ENCODE data around the gene CRACDL.
"Not testable (repeated sequence)": the region's sequence is repeated elsewhere in the genome, so short reads cannot be mapped to it uniquely, and the experiment has no call there.

The CRACDL gene

DNA sequence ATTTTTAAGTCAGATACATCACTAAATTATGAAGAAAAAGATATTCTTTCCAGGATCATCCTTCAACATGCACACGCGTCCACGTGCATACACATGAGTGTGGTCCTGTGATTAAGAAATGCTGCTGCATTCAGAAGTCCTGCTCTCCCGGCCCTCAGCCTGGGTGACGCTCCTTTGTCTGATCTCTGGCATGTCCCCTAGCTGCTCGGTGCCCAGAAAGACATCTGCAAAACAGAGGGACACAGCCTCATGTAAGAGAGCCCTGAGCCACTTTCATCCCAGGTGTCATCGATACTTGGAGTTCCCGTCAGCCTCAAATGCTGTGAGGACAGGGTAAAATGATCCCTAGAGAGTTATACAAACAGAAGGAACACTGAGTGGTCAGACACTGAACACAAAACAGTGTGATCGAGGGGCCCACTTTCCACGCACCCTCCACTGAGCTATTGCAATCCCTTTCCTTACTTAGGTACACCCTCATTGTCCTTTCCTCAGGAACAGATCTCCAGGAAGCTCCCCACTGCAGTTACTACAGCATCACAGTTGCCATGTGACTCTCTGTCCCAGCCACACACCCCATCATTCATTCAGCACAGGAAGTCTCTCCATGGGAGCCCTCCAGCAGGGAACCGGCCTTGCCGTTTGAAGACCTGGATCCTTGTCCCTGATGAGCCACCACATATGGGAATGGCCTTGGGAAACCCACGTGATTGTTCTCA lies 32.1 kb downstream of the CRACDL start:
- no peak for DNase-seq

DNA sequence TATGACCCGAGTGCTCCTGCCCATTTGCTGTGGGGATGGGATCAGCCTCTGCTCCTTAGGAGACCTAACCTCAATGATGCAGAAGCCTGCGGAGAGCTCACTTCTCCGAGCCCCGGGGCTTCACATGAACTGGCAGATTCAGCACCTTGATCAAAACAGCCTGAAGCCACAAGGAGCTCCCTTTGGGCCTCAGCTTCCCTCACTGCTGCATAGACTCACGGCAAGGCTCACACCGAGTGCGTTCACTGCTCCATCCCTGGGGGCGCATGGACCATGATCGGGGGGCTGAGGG lies 33.0 kb downstream of the CRACDL start:
- no peak for DNase-seq

- no peak for DNase-seq
Observed at GRCh38 chr2:98902209-98903063, 33.6 kb downstream of the CRACDL start.

GRCh38 chr2:98901702-98902101 lies 34.3 kb downstream of the CRACDL start:
- DNase-seq = no peak

- no peak for DNase-seq
Observed at GRCh38 chr2:98901291-98901690, 34.7 kb downstream of the CRACDL start.

DNA sequence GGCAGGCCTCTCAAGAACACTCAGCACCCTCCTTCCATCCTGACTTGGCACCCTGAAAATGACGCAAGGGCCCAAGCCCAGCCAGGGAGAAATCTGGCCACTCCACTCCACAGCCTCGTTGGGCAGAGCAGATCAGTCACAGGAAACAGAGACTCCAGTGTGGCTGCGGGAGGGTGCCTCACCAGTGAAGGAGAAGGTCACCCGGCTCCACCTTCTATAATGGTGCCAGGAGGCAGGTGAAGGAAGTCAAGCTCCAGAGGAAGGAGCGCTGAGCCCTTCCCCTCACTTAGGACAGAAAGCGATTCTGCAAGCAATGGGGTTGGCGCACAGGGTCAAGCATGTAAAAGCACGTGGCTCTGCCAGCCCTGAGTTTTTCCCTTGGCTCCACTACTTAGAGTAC lies 35.3 kb downstream of the CRACDL start:
- DNase-seq = no peak

DNA sequence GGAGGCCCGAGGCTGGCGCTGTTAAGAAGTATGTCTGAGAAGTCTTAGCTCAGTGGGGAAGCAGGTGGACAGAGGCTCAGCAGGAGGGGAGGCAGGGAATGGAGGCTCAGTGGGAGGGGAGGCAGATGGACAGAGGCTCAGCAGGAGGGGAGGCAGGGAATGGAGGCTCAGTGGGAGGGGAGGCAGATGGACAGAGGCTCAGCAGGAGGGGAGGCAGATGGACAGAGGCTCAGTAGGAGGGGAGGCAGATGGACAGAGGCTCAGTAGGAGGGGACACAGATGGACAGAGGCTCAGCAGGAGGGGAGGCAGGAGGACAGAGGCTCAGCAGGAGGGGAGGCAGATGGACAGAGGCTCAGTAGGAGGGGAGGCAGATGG lies 36.3 kb downstream of the CRACDL start:
- DNase-seq = not testable (repeated sequence)

DNA sequence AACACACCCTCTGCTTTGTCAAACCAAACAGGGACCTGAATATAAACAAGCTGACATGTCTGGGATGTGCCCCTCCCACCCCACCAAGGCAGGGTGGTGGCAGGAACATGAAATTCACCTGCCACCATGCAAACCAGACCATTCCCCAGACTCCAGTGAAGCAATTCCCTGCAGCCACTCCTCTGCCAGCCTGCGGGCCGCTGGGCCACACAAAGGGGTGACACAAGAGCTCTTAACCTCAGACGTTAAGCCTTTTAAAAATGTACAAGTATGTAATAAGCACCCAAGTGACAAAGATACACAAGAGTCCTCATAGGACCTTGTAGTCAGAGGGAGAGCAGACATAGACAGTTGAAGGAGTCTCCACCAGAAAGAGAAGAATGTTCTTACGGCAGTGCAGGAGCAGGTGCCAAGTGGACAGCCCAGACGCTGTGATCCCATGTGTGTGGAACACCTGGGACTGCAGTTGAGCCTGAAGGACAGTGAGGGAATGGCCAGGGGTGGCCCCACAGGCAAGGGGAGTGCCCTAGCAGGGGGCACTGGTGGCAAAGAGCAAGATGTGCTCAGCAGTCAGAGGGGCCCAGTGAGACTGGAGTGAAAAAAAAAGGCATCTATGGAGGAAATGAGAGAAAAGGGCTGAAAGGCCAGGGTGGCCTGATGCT lies 36.9 kb downstream of the CRACDL start:
- DNase-seq = no peak

DNA sequence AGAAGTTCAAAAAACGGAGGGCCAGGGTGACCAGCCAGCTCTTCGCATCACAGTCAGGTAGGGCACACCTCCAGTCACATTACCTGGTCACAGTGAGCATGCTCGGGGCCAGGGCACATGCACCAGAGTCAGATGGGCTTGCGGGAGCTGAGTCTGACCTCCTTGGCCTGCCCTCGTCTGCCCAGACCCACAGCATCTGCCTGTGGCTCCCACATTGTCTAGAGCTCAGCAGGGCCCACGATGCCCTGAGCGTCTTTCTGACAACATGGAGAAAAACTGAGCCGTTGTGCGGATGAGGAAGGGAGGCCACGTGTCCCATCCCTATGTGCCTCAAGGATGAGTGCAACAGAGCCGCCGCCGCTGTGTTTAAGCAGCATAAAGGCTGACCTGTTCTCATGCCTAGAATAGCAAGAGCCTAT lies 37.6 kb downstream of the CRACDL start:
- DNase-seq = no peak

DNA sequence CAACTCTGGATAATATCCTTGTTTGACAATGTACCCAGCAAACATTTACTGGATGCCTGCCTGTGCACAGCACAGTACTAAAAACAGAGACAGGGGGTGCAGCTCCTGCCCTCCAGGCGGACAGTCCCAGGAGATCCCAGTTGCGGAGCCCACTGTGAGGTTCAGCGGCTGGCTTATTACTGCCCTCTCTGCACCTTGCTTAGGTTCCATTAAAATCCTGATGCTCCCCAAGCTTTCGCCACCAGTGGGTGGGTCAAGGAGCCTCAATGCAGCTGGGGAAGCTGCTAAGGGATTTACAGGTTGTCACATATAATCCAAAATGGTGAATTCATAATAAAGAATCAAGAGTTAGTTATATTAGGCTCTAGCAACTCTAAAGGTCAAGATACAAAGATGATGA lies 38.3 kb downstream of the CRACDL start:
- no peak for DNase-seq

- DNase-seq = no peak
Observed at GRCh38 chr2:98896944-98897343, 39.1 kb downstream of the CRACDL start.

DNA sequence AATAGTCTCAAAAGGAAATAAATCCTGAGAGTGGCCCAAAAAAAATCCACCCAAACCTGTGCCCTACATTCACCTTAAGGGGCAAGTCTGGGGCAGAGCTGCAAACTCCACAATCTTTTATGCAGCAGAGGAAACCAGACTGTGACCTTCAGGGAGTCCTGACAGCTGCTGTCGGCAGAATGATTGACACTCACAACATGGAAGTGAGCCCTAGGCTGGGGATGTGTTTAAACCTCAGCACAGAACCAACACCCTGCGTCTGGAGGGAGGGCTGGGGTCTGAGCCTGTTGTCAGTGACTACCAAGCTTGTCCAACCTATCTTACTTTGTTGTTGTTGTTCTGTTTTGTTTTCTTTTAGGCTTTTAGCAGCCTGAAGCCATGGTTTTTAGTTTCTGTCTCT lies 39.6 kb downstream of the CRACDL start:
- no peak for DNase-seq

- DNase-seq = no peak
Observed at GRCh38 chr2:98895901-98896300, 40.1 kb downstream of the CRACDL start.

DNA sequence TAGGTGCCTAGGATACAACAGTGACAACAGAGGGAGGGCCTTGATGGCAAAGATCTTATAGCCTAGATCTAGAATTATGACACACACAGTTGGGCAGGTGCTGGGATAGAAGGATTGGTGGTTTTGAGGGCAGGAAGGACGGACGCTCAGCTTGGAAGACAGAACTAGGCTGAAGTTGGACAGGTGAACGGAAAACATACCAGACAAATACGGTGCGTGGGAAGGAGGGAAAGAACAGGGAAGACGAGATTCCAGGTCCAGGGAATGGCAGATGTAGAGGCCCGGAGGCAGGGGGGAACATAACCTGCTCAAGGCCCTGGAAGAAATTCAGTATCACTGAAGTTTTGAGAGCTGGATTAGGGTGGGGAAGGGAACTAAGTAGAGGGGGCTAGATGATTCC lies 40.8 kb downstream of the CRACDL start:
- no peak for DNase-seq

DNA sequence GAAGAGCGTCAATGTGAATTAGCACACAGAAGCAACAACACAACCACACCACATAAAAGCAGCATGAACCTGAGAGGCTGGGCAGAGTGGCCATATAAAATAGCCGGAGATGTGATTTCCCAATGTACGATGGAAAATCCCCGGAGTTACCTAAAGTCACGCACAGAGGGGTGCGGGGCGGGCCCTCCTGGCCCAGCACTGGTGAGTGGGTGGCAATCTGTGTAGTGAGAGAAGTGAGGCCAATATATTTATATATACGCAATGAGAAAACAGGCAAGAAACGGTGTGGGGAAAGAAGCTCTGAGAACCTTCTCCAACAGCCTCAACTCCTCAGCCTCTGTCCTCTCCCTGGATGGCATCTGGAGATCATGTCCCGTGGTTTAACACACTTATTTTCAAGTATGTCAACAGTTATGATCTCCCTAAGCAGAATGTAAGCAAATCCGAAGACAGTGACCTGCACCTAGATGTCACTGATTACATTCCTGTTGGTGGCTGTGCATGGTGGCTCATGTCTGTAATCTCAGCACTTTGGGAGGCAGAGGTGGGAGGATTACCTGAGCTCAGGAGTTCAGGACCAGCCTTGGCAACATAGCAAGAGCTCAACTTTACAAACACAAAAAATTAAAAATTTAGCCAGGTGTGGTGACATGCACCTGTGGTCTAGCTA lies 41.6 kb downstream of the CRACDL start:
- DNase-seq = no peak

DNA sequence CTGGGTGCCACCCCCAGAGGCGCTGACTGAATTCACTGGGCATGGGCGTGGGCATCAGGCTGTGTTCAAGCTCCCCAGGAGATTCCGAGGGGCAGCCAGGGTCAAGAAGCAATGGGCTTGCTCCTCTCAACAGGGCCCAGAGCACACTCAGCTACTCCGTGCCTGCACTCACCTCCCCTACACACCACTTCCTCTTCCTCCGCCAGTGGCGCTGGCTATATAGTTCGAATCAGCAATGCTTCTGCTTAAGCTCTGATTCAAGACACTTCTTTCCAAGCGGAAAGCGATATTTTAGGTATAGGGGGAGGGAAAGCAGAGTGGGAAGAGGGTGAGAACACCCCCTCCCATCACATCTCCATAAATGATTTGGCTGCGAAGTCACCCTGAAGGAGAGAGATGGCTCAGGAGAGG lies 42.1 kb downstream of the CRACDL start:
- no peak for DNase-seq

- no peak for DNase-seq
Observed at GRCh38 chr2:98892871-98893270, 43.2 kb downstream of the CRACDL start.

GRCh38 chr2:98891591-98891990 lies 44.4 kb downstream of the CRACDL start:
- no peak for DNase-seq

DNA sequence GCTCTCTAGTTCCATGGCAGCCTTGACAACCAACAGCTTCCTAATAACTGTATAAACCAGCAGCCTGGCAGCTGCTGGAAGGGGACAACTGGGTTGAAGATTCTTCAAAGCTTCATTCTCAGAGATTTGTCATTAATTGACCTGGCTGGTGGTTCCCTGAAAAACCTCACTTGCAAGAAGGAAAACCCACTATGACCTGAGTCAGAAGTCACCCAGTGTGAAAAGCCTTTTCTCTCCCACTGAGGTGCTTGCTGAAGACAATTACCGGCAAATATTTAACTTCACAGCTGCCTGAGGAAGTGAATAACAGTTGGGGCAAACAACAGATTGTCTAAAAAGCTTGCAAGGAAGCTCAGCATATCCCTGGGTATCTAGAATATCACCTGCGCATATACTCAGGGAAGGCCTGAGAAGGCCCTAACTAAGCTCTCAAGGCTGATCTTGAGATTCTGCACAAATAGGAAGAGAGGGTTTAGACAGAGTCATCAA lies 49.9 kb downstream of the CRACDL start:
- no peak for DNase-seq

DNA sequence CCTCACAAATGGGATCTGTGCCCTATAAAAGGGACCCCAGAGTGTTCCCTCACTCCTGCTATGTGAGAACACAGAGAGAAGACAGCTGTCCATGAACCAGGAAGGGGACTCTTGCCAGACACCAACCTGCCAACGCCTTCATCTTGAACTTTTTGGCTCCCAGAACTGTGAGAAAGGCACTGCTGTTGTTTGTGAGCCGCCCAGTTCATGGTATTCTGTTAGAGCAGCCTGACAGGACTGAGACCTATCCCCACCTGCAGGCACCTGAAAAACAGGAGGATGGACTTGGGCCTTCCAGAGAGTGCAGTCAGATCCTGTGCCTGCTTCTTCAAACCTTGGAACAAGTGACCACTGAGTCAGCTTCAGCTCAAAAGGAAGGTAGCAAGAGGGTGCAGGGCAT lies 51.4 kb downstream of the CRACDL start:
- no peak for DNase-seq

DNA sequence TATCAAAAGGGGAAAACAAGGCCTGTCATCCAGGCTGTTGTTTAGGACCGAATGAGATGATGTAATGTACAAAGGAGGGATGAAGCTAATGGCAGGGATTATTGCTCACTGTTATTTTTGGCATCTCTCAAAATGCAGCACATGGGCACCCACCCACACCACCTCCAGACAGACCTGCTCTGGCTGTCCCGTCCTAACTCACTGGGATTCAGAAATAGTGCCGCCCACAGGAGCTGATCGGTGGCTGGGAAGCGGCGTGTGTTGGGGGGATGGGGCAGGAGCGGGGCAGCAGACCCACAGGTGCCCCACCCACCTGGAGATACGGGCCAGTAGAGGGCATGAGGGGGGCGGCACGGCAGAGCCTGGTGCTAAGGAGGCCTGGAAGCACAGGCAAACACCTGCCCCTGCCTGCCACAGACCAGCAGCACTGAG lies 52.2 kb downstream of the CRACDL start:
- no peak for DNase-seq

DNA sequence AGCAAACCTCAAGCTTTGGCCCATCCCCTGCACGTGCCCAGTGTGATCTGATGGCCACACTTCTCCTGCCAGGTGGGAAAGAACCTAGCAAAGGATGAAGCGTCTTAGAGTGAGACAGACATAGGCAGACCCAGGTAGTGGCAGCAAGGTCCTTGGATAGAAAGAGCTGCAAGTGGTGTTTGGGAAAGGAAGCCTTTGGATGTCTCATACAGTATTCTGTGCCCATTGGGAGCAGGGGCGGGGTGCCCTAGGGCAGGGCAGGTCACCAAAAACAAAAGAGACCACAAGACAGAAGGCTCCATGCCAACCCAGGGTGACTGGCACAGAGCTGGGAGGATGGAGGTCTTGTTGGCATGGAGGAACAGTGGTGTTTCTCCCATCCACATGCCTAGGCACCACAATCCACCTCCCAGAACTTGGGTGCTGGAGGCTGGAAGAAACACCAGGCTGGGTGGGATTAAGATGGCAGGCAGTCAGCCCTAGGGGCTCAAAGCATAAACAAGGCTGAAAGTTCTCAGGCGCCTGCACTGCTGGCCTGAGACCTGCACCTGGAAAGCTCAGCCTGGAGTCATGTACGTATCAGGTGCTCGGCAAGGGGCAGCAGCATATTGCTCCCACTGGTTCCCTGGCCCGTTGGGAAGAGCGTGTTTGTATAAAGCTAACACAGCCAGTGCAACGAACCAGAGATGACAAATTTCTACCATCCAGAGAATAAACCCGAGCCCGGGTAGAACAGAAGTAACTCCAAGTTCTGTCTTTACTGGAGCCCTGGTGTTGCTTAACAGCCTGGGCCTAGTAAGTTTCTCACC lies 52.9 kb downstream of the CRACDL start:
- DNase-seq = no peak

Data from CD4-positive, alpha-beta T cell treated with Interleukin-17A for 4 hours (primary cell).